Measurements from ENCODE around the gene NXNL1.

- TF ChIP-seq CTCF (IDR thresholded peaks at IDR 0.05), result no peak
- no peak for TF ChIP-seq POLR2A (IDR thresholded peaks at IDR 0.05)
- no peak for TF ChIP-seq POLR2AphosphoS5 (IDR thresholded peaks at IDR 0.05)
These were observed 53.9 kb downstream of the NXNL1 start for GRCh38 chr19:17406887-17407196.
